ENCODE results near the gene WWOX.

DNA sequence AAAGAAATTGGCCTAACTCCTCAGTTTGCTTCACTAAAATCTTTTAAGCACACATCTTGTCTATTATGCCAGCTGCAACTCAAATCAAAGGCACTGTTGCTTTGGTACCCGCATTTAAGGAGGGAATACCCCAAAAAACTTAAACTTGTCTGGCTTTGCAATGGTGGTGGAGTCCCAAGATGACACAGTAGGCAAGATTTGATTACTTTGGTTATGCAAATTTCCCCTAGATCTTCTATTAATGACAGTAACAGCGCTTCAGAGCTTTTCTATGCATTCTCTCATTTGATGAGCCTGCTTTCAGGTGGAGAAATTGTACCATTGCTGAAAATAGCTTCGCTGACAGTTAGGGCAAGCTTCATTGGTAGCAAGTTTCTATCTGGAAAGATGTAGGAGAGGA, 27.2 kb downstream of the WWOX start:
- TF ChIP-seq, protein P1, sequence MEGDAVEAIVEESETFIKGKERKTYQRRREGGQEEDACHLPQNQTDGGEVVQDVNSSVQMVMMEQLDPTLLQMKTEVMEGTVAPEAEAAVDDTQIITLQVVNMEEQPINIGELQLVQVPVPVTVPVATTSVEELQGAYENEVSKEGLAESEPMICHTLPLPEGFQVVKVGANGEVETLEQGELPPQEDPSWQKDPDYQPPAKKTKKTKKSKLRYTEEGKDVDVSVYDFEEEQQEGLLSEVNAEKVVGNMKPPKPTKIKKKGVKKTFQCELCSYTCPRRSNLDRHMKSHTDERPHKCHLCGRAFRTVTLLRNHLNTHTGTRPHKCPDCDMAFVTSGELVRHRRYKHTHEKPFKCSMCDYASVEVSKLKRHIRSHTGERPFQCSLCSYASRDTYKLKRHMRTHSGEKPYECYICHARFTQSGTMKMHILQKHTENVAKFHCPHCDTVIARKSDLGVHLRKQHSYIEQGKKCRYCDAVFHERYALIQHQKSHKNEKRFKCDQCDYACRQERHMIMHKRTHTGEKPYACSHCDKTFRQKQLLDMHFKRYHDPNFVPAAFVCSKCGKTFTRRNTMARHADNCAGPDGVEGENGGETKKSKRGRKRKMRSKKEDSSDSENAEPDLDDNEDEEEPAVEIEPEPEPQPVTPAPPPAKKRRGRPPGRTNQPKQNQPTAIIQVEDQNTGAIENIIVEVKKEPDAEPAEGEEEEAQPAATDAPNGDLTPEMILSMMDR (IDR thresholded peaks at IDR 0.05): no peak
- no peak for TF ChIP-seq POLR2A (IDR thresholded peaks at IDR 0.05)
